CD14-positive monocyte (primary cell): ENCODE results near the gene ANKRD12. TPM values are rescaled to one million over a fixed set of nuclear protein-coding genes. Genes with fewer than 3 reads are reported as not detected.

ENCODE experiments used
- DNase-seq, 3 donors: peaks; one replicate each; pipeline ENCODE4 v3.0.0-alpha.2; 2011 to 2022
- H2AFZ ChIP-seq: 2 replicates; pipeline ENCODE4 v1.6.0; 2012; ENCODE audit warnings: mild to moderate bottlenecking, low read depth, low read length, inconsistent platforms; ENCODE audit not compliant: insufficient read depth, poor library complexity, severe bottlenecking
- H3K27ac ChIP-seq, 2 donors: 1 replicate in 1 of 2; 2 replicates in 1 of 2; pipeline ENCODE4 v1.5.1; 2012 to 2013; ENCODE audit warnings: low read length in 2 of 2, control low read depth in 1 of 2, inconsistent platforms in 1 of 2, low read depth in 1 of 2, mild to moderate bottlenecking in 1 of 2
- H3K27me3 ChIP-seq, 2 donors: one replicate each; pipeline versions ENCODE4 v1.6.0 to v1.6.1; 2011 to 2013; ENCODE audit warnings: low read length in 2 of 2; ENCODE audit not compliant: control insufficient read depth in 2 of 2, insufficient read depth in 2 of 2
- H3K36me3 ChIP-seq, 2 donors: replicated peaks in 1 of 2; 1 replicate in 1 of 2; 2 replicates in 1 of 2; pipeline versions ENCODE4 v1.5.1 to v1.6.1; 2012 to 2013; ENCODE audit warnings: low read length in 2 of 2, control low read depth in 1 of 2, inconsistent platforms in 1 of 2, mild to moderate bottlenecking in 1 of 2; ENCODE audit not compliant: insufficient read depth in 2 of 2, control insufficient read depth in 1 of 2
- H3K4me1 ChIP-seq, 2 donors: 1 replicate in 1 of 2; 2 replicates in 1 of 2; pipeline versions ENCODE4 v1.5.1 to v1.6.1; 2012 to 2013; ENCODE audit warnings: low read length in 2 of 2, control low read depth in 1 of 2, inconsistent platforms in 1 of 2, mild to moderate bottlenecking in 1 of 2, moderate library complexity in 1 of 2; ENCODE audit not compliant: insufficient read depth in 2 of 2, control insufficient read depth in 1 of 2
- H3K4me2 ChIP-seq: replicated peaks from 2 replicates; pipeline ENCODE3; 2012; ENCODE audit warnings: low read length, moderate library complexity, mild to moderate bottlenecking; ENCODE audit not compliant: poor library complexity, severe bottlenecking; ENCODE audit errors: extremely low read depth
- H3K4me3 ChIP-seq, 3 experiments: fragments of 200-600 bp in 1 of 3; sonication (generic) in 1 of 3; replicated peaks in 1 of 3; 1 replicate in 2 of 3; 2 replicates in 1 of 3; pipeline ENCODE4 v1.5.1; 2011 to 2013; ENCODE audit warnings: low read length in 3 of 3, mild to moderate bottlenecking in 3 of 3, control low read depth in 2 of 3, low read depth in 2 of 3, inconsistent platforms in 1 of 3, moderate library complexity in 1 of 3
- H3K79me2 ChIP-seq: 2 replicates; pipeline ENCODE4 v1.6.0; 2012; ENCODE audit warnings: mild to moderate bottlenecking, control low read depth, inconsistent platforms, low read length, moderate library complexity; ENCODE audit not compliant: insufficient read depth
- H3K9ac ChIP-seq: 2 replicates; pipeline ENCODE4 v1.6.0; 2017; ENCODE audit warnings: low read length, mild to moderate bottlenecking; ENCODE audit not compliant: insufficient read depth, poor library complexity, severe bottlenecking
- H3K9me3 ChIP-seq, 2 donors: replicated peaks in 1 of 2; 1 replicate in 1 of 2; 2 replicates in 1 of 2; pipeline versions ENCODE4 v1.5.1 to v1.6.1; 2012 to 2013; ENCODE audit warnings: low read length in 2 of 2, control low read depth in 1 of 2; ENCODE audit not compliant: control insufficient read depth in 1 of 2, insufficient read depth in 1 of 2
- H4K20me1 ChIP-seq: 2 replicates; pipeline ENCODE4 v1.6.0; 2012; ENCODE audit warnings: mild to moderate bottlenecking, low read length, control low read depth, moderate library complexity; ENCODE audit not compliant: insufficient read depth
- H3K27ac Mint-ChIP-seq, 7 donors: one replicate each; pipeline ENCODE4 v1.8.0; 2020; ENCODE audit warnings: mild to moderate bottlenecking in 7 of 7, mixed read lengths in 7 of 7, moderate library complexity in 6 of 7, inconsistent platforms in 2 of 7
- H3K27me3 Mint-ChIP-seq, 3 donors: one replicate each; pipeline ENCODE4 v1.8.0; 2021 to 2022; ENCODE audit warnings: low read depth in 3 of 3, mild to moderate bottlenecking in 3 of 3, mixed read lengths in 3 of 3, moderate library complexity in 3 of 3, inconsistent platforms in 1 of 3
- H3K36me3 Mint-ChIP-seq, 2 donors: one replicate each; pipeline ENCODE4 v1.8.0; 2020; ENCODE audit warnings: mixed read lengths in 2 of 2, inconsistent platforms in 1 of 2, mild to moderate bottlenecking in 1 of 2
- H3K4me1 Mint-ChIP-seq: one replicate; pipeline ENCODE4 v1.8.0; 2020; ENCODE audit warnings: mild to moderate bottlenecking, mixed read lengths
- H3K4me3 Mint-ChIP-seq, 2 donors: one replicate each; pipeline ENCODE4 v1.8.0; 2020; ENCODE audit warnings: mild to moderate bottlenecking in 2 of 2, mixed read lengths in 2 of 2, moderate library complexity in 1 of 2
- H3K9me3 Mint-ChIP-seq, 7 donors: one replicate each; pipeline ENCODE4 v1.8.0; 2020 to 2022; ENCODE audit warnings: mixed read lengths in 7 of 7, mild to moderate bottlenecking in 6 of 7, moderate library complexity in 6 of 7, inconsistent platforms in 2 of 7
- WGBS: methylation state at CpG from one replicate; pipeline ENCODE4 v1.1.5; 2013; ENCODE audit warnings: missing lambda C conversion rate; ENCODE audit not compliant: insufficient coverage; 5-methylcytosine and 5-hydroxymethylcytosine counted together
- intact Hi-C, 2 donors: fragments of 100-400 bp; cut with micrococcal nuclease; formaldehyde crosslinking; loops; one replicate each; pipeline versions ENCODE4 v1.15.0 to v1.15.1; 2023
- polyA plus RNA-seq, 3 donors: library from polyadenylated mRNA; depleted of rRNA in 1 of 3; unstranded in 2 of 3; stranded (reverse) in 1 of 3; fragments of 300-500 nt in 2 of 3; fragments of >200 nt in 1 of 3; fragmentation: Illumina TruSeq in 2 of 3; gene quantifications; 1 replicate in 2 of 3; 2 replicates in 1 of 3; pipeline ENCODE4 v1.2.3, GENCODE V29; 2012 to 2021
- TF ChIP-seq, protein P1 (sequence below): fragments of 200-600 bp; IDR thresholded peaks from one replicate; pipeline ENCODE4 v1.8.0; 2022; ENCODE audit warnings: antibody characterized with exemption, mild to moderate bottlenecking

Gene ANKRD12
- polyA plus RNA-seq, 3 donors, result 9.3 to 15.5 (median 15.4) TPM

DNA sequence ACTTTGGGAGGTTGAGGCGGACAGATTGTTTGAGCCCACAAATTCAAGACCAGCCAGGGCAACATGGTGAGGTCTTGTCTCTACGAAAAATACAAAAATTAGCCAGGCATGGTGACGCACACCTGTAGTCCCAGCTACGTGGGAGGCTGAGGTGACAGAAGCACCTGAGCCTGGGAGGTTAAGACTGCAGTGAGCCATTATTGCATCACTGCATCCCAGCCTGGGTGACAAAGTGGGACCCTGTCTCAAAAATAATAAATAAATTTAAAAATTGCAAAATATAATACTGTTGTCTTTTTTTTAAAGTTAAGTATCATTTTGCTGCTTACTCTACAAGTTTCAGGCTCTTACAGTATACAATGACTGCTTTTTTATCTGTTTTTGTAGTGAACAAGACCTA is 4.0 kb upstream of the ANKRD12 start:
- no peak overlapping the region for H3K27ac ChIP-seq

DNA sequence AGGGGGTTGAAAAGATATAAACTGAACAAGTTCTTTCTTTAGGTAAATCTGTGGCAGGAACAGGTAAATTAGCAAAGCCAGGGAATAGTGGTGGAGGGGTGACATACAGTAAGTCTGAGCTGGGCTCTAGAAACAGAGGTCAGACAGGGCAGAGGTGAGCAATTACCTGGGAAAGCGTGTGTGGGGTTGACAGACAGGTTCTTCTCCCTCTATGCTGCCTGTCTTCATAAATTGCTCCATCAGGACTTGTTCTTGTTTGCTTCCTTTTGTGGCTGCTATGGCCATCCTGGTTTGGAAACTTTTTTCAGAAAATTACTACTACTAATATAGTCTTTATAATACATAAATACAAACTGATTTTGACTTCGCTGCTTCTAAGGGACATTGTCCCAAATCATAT is 3.4 kb upstream of the ANKRD12 start:
- Histone ChIP-seq H3K4me2 (no peak overlapping the region), H3K79me2 (peaks cover 60% of the 10 kb centered on the region), H3K9me3 (no peaks in the 10 kb centered on the region), H3K27ac (peak overlapping the region in 1 of 2 donors; percentile 35), H3K4me3 (no peak overlapping the region), H3K4me1 (peaks cover 14 to 17% of the 10 kb centered on the region in 2 donors), H2AFZ (no peak overlapping the region), H3K27me3 (no peaks in the 10 kb centered on the region), H3K36me3 (peaks cover 56 to 66% of the 10 kb centered on the region in 2 donors), H4K20me1 (peaks cover 27% of the 10 kb centered on the region), H3K9ac (no peak overlapping the region)
- Mint-ChIP-seq H3K36me3 (peaks cover 46 to 49% of the 10 kb centered on the region in 2 donors), H3K9me3 (no peaks in the 10 kb centered on the region), H3K27me3 (no peaks in the 10 kb centered on the region), H3K4me3 (no peak overlapping the region), H3K27ac (peak overlapping the region in 3 of 7 donors; percentile 31 to 70 (median 55)), H3K4me1 (peaks cover 14% of the 10 kb centered on the region)
- intact Hi-C loops, result no loop called here
- 100% methylated on average over 1 of the region's 2 CpGs for WGBS
- no peak for DNase-seq
- TF ChIP-seq, protein P1, sequence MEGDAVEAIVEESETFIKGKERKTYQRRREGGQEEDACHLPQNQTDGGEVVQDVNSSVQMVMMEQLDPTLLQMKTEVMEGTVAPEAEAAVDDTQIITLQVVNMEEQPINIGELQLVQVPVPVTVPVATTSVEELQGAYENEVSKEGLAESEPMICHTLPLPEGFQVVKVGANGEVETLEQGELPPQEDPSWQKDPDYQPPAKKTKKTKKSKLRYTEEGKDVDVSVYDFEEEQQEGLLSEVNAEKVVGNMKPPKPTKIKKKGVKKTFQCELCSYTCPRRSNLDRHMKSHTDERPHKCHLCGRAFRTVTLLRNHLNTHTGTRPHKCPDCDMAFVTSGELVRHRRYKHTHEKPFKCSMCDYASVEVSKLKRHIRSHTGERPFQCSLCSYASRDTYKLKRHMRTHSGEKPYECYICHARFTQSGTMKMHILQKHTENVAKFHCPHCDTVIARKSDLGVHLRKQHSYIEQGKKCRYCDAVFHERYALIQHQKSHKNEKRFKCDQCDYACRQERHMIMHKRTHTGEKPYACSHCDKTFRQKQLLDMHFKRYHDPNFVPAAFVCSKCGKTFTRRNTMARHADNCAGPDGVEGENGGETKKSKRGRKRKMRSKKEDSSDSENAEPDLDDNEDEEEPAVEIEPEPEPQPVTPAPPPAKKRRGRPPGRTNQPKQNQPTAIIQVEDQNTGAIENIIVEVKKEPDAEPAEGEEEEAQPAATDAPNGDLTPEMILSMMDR, result no peak

More for the DNA sequence above, 4.0 kb upstream of the ANKRD12 start:
- Mint-ChIP-seq H3K36me3 (peaks cover 50 to 54% of the 10 kb centered on the region in 2 donors), H3K27me3 (no peaks in the 10 kb centered on the region), H3K4me1 (peaks cover 9% of the 10 kb centered on the region), H3K27ac (peak overlapping the region in 1 of 7 donors; percentile 2), H3K4me3 (no peak overlapping the region), H3K9me3 (no peaks in the 10 kb centered on the region)
- TF ChIP-seq, protein P1, result no peak
- intact Hi-C loops, result no loop called here
- Histone ChIP-seq H3K4me3 (no peak overlapping the region), H3K36me3 (peaks cover 62 to 72% of the 10 kb centered on the region in 2 donors), H3K79me2 (peaks cover 59% of the 10 kb centered on the region), H2AFZ (no peak overlapping the region), H3K9ac (no peak overlapping the region), H3K4me2 (no peak overlapping the region), H3K27me3 (no peaks in the 10 kb centered on the region), H4K20me1 (peaks cover 23% of the 10 kb centered on the region), H3K4me1 (peaks cover 10 to 12% of the 10 kb centered on the region in 2 donors), H3K9me3 (no peaks in the 10 kb centered on the region)
- 100% methylated on average over 3 of the region's 4 CpGs for WGBS
- no peak for DNase-seq
